ENCODE data around the gene AKIP1. TPM values are rescaled to one million over a fixed set of nuclear protein-coding genes. Genes with fewer than 3 reads are reported as not detected.

AKIP1 gene
- total RNA-seq, 1 experiment from 2014 or later: 30.3 TPM

GRCh38 chr11:8914661-8915018 is 3.7 kb downstream of the AKIP1 start:
- Histone ChIP-seq H2AFZ (ENCODE audit: low read depth, low read length, poor library complexity, severe bottlenecking) (no peak overlapping the region), H3K9ac (ENCODE audit: low read length) (no peak overlapping the region), H3K4me3 (replicated peaks in 1 of 2; ENCODE audit: low read depth in 1 of 2, low read length in 2 of 2) (no peak overlapping the region), H3K36me3 (ENCODE audit: control insufficient read depth in 1 of 2, insufficient read depth in 2 of 2, low read length in 2 of 2) (peaks cover 0 to 9% of the 10 kb centered on the region in 2 experiments; a peak in 2 of 4 replicates), H3K9me3 (ENCODE audit: control insufficient read depth in 1 of 2, insufficient read depth in 1 of 2, low read depth in 1 of 2, low read length in 2 of 2) (no peaks in the 10 kb centered on the region), H3K27ac (ENCODE audit: low read depth, low read length) (no peak overlapping the region), H3K9me2 (ENCODE audit: insufficient read depth) (no peaks in the 10 kb centered on the region), H3K79me2 (ENCODE audit: insufficient read depth, low read length) (no peaks in the 10 kb centered on the region), H3K4me1 (ENCODE audit: control insufficient read depth in 1 of 2, insufficient read depth in 2 of 2, low read length in 2 of 2) (peaks cover 7 to 17% of the 10 kb centered on the region in 2 experiments), H3K4me2 (ENCODE audit: low read length) (no peak overlapping the region), H4K20me1 (ENCODE audit: insufficient read depth) (no peaks in the 10 kb centered on the region), H3K27me3 (ENCODE audit: insufficient read depth, low read length) (no peaks in the 10 kb centered on the region)
- intact Hi-C loops (cut with micrococcal nuclease): loop anchor here (1.0 to 5.0 kb wide), 3 partner anchors 45 to 593 kb away; no protein-coding TSS in a partner anchor
- BruUV-seq (replicated peaks): no TSS peak
- no peak for ATAC-seq
- ChIA-PET RAD21 (ENCODE audit: low non-redundant PET in 1 of 2, low total read pairs in 2 of 2, uncharacterized antibody in 2 of 2, unreplicated experiment in 2 of 2) (interaction anchor here in 1 of 2 experiments (1.4 kb wide), 1 partner anchor 45 kb away, joined by 3 read pairs; no protein-coding TSS in a partner anchor), CTCF (interaction anchor here (1.0 to 2.6 kb wide), 4 partner anchors 34 to 592 kb away, joined by 3 to 28 read pairs (median 8); no protein-coding TSS in a partner anchor), POLR2A (no interaction called here)
- no peak for DNase-seq (ENCODE audit: low read depth, low spot score)
- TF ChIP-seq CTCF (IDR thresholded peaks at IDR 0.05 in 2 of 3, conservative IDR thresholded peaks at IDR 0.05 in 1 of 3; ENCODE audit: borderline replicate concordance in 1 of 3, insufficient read depth in 1 of 3, low read depth in 2 of 3, low read length in 2 of 3) (0 out of 6 replicates have a peak, but pooled peaks of 1 of the 3 experiments have one; percentile 4), JUND (IDR thresholded peaks at IDR 0.05) (no peak), FOSL1 (IDR thresholded peaks at IDR 0.05; ENCODE audit: low read depth) (no peak)

GRCh38 chr11:8917157-8917825 is 6.3 kb downstream of the AKIP1 start:
- Histone ChIP-seq H3K4me3 (replicated peaks in 1 of 2; ENCODE audit: low read depth in 1 of 2, low read length in 2 of 2) (no peak overlapping the region), H3K36me3 (ENCODE audit: control insufficient read depth in 1 of 2, insufficient read depth in 2 of 2, low read length in 2 of 2) (peaks cover 3 to 15% of the 10 kb centered on the region in 2 experiments; a peak in 3 of 4 replicates), H3K4me2 (ENCODE audit: low read length) (peak overlapping the region; percentile 25), H3K79me2 (ENCODE audit: insufficient read depth, low read length) (no peaks in the 10 kb centered on the region), H3K9ac (ENCODE audit: low read length) (no peak overlapping the region), H2AFZ (ENCODE audit: low read depth, low read length, poor library complexity, severe bottlenecking) (no peak overlapping the region), H3K9me2 (ENCODE audit: insufficient read depth) (no peaks in the 10 kb centered on the region), H4K20me1 (ENCODE audit: insufficient read depth) (no peaks in the 10 kb centered on the region), H3K4me1 (ENCODE audit: control insufficient read depth in 1 of 2, insufficient read depth in 2 of 2, low read length in 2 of 2) (peaks cover 7 to 13% of the 10 kb centered on the region in 2 experiments), H3K27me3 (ENCODE audit: insufficient read depth, low read length) (no peaks in the 10 kb centered on the region), H3K27ac (ENCODE audit: low read depth, low read length) (no peak overlapping the region), H3K9me3 (ENCODE audit: control insufficient read depth in 1 of 2, insufficient read depth in 1 of 2, low read depth in 1 of 2, low read length in 2 of 2) (no peaks in the 10 kb centered on the region)
- ATAC-seq: peak; percentile 67; the same call in 1 of the 2 replicates
- ChIA-PET POLR2A (no interaction called here), RAD21 (ENCODE audit: low non-redundant PET in 1 of 2, low total read pairs in 2 of 2, uncharacterized antibody in 2 of 2, unreplicated experiment in 2 of 2) (no interaction called here), CTCF (interaction anchor here (0.6 to 0.7 kb wide), 2 partner anchors 43 to 220 kb away, joined by 3 read pairs; no protein-coding TSS in a partner anchor)
- no peak for DNase-seq (ENCODE audit: low read depth, low spot score)
- no TSS peak for BruUV-seq (replicated peaks)
- TF ChIP-seq FOSL1 (IDR thresholded peaks at IDR 0.05; ENCODE audit: low read depth) (no peak), SP1 (IDR thresholded peaks at IDR 0.05; ENCODE audit: low read depth) (no peak), ZFX (IDR thresholded peaks at IDR 0.05) (no peak)
- intact Hi-C loops (cut with micrococcal nuclease): no loop called here
